ENCODE results near the gene CCNT2.
A peak's percentile ranks its signal among the peaks of the same experiment; 100 is the strongest.
"Not testable (repeated sequence)": the region's sequence is repeated elsewhere in the genome, so short reads cannot be mapped to it uniquely, and the experiment has no call there.

Gene CCNT2

DNA sequence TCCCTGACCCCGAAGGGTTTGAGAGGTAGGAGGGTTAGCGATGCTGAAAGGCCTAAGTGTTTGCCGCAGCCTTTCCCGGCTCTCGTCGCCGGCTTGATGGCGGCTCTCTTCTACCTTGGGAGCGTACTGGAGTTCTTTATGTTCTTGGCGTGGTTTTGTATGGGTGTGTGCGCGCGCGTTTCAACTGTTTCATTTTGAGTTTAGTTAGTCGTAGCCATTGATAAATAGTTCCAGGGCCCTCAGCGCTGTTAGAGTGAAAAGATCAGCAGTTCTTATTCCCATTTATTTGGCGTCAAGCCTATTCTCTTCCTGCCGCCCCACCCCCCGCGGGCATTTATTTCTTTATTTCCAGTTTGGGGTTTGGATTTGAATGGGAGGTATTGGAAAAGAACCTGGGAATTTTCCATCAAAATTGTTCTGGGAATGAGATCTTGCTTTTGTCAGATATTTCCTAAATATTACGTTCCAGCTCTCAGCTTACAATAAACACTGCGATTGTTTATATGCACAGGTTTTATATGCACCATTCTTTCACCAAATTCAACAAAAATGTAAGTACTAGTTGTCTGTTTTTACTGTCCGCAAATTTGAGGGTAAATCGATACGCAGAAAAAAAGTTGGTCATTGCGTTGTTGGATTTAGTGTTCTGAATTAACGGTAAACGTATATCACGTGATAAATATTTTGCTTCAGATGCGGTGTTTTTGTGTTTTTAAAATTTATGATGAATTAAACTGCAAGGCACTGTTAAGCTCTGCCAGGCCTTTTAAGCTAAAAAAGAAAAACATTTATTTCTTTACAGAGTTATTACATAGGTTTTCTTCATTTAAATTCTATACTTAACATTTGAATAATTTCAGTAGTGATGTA is 954 bp downstream of the CCNT2 start:
- DNase-seq: peak; percentile 63

DNA sequence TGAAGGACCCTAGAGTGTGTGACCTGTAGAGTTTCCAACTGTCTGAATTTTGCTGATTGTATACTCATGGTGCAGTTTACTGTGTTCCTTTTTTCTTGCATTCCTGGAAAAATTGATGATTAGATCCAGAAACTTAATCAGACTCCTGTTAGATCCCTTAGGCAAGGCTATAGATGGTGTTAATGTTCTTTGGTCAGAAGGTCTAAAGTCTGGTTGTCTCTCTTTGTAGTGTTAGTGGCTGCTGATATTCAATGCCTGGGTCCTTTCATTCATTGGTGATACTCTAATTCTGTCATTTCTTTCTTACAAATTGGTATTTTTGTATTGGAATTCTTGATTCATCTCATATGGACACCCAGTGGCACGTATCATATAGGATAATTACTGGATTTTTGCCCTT is 6.3 kb downstream of the CCNT2 start:
- DNase-seq: no peak

DNA sequence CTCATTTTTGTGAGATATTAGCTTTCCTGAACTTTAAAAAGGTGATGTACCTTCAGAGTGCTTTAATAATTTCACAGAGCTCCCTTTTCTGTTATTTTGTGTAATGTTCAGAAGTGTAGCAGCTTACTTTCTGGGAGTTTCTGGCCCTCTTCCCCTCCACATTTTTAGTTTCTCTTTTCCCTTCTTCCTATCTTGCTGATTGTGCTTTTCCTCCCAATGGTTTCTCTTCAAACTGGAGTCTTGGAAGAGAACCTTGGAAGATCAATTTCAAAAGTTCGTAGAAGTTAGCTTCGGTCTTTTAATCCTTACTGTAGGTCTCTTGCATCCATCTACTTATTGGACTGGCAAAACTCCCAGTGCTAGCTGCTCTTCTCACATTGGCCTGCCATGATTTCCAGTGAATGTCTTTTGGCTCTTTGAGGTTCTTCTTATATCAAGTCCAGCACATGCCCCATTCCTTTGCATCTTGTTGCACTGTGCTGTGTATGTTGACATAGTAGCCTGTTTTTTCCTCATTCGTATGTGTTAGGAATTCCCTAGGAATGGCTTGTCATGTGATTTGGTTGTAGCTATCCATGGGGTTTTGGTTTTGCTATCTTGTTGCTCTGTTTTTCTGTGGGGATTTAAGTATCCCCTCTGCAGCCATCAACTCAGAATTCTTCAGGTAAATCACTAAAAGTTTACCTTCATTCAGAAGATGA is 7.8 kb downstream of the CCNT2 start:
- no peak for DNase-seq

DNA sequence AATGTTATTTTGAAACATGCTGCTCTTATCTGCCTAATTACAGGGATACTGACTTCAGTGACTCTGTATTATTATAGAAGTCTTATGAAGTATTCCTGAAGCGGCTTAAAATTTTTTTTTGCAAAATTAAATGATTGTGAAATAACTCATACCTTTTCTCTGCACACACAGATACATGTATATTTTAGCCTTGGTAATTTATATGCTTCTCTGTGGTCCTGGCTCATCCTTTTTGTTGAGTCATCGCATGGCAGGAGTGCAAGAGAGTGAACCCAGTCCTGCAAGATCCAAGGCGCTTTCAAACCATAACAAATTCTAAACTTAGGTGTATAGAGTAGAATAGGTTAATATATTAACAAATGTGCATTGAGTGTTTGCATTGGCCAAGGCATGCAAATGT is 8.6 kb downstream of the CCNT2 start:
- no peak for DNase-seq

DNA sequence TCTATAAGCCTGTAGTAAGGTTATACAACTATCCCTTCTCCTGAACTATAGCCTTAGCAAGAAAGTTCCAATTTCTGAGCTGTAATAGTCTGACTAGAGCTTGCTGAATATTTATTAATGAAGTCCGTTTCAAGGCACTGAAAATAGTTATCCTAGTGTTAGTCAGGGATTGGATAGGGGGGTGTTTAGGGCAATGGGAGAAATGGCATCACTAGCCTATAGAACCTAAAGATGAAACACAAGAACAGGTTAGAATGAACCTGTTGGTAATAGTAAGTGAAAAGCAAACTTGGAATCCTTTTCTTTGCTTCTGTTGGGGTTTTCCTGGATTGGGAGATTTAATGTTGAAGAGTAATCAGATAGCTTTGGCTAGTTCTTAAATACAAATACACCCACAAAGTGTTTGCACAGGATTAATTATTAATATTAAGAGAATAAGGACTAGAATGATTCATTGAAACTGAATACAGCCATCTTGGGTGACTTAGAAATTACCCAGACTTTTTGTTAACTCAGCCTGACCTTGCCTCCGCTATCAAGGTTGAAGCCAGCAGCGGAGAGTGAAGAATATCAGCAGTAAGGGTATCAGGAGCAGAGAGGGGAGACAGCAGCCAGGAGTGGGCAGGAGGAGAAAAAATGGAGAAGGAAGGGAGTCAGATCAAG is 14.4 kb downstream of the CCNT2 start:
- DNase-seq: no peak

DNA sequence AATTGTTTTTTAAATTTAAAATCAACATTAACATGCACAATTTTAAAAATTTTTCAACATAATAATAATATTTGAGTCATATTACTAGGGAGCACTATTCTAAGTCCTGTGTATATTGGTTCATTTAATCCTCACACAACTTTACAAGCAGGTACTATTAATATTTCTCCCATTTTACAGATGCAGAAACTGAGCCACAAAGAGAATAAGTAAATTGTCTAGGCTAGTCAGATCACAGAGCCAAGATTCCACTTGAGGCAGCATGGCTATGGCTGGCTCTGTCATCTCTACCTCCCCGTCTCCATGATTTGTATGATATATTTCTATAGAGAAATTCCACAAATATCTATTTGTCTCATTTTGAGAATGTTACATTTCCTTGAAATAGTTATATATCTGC is 15.1 kb downstream of the CCNT2 start:
- no peak for DNase-seq

DNA sequence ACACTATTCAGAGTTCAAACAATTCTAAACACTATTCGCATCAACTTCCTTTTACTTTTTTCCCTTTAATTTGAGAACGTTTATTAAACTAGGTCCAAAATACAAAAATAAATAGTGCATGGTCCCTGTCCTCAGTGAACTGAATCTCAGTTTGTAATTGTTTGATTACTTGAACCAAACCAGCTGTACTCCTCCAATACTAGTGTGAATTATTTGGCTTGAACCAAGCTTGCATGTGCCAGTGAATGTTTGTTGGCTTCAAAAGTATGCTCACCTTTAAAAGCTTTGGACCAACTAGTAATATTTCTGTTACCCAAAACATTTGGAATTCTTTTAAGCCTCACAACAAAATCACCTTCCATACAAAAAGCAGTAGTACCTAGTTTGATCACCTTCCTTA is 15.5 kb downstream of the CCNT2 start:
- DNase-seq: no peak

DNA sequence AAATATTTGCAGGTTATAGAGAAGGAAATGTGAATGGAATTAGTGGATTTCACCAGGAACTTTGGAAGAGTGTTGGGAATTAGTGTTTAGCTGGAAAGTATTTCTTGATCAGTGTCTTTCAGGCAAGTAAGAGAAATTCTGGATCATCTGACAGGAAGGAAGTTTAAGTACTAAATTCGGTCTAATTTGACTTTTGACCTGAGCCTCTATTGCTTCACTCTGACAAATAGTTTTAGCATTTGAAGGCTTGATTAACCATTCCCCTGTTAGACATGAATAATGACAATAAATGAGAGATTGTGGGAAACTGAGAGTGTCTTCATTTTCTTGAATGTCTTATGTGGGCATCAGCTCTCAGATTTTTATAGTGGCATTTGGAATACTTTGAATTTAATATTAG is 16.0 kb downstream of the CCNT2 start:
- no peak for DNase-seq

DNA sequence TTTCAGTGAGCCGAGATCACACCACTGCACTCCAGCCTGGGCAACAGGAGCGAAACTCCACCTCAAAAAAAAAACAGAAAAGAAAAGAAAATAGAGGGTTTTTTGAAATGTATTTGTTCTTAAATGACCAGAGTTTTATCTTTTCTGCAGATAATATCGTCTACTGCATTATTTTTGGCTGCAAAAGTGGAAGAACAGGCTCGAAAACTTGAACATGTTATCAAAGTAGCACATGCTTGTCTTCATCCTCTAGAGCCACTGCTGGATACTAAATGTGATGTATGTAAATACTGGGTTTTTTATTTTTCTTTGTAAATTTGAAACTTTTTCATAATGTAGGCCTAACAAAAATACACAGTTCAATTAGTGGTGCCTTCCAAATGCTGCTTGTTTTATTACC is 18.1 kb downstream of the CCNT2 start:
- DNase-seq: no peak

DNA sequence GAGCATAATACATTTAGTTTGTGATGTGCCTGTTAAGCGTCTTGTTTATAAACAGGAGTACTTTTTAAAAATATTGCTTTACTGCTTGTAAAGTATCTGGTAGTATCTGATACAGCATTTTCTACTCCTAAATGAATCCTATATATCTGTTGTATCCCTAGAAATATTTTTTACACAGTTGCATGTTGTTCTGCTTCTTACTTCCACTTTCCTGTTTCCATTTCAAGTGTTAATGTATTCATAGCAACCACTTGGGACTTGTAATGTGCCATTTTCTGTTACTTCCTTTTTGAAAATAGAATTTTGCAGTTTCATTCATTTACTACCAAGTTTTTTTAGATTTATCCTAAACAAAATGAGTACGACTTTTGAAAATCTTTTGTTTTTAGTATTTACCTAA is 24.9 kb downstream of the CCNT2 start:
- no peak for DNase-seq

DNA sequence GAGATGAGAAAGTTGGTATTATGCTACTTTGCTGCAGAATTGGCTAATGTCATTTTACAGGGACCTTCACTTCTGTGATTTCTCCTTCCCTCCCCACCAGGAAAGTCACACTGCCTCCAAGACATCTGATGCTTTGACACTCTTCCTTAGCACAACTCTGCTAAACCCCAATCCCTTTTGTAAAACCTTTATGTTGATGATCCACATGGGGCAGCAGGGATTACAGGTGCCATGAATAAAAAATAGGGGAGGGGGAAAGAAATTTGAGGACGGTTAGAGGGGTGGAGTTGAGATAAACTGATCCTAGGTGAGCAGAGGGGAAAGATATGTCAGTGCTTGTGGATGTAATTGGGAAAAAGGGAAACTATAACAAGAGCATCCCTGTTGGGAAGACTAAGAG is 26.4 kb downstream of the CCNT2 start:
- no peak for DNase-seq

DNA sequence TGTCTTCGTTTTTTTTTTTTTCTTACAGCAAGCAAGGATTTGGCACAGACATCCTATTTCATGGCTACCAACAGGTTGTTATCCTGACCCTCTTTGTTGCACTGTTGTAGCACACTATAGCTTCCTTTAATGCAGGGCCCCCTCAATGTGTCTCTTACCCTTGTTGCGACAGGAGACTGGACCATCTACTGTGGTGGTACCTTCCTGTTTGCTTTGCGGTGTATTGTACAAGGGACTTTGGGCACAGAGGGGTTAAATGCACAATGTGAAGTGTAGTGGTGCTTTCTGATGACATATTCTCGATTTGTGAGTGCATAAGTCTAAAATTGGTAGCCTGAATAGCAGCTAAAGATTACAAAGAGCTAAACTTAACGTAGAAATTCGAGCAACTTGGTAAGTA is 27.5 kb downstream of the CCNT2 start:
- no peak for DNase-seq

DNA sequence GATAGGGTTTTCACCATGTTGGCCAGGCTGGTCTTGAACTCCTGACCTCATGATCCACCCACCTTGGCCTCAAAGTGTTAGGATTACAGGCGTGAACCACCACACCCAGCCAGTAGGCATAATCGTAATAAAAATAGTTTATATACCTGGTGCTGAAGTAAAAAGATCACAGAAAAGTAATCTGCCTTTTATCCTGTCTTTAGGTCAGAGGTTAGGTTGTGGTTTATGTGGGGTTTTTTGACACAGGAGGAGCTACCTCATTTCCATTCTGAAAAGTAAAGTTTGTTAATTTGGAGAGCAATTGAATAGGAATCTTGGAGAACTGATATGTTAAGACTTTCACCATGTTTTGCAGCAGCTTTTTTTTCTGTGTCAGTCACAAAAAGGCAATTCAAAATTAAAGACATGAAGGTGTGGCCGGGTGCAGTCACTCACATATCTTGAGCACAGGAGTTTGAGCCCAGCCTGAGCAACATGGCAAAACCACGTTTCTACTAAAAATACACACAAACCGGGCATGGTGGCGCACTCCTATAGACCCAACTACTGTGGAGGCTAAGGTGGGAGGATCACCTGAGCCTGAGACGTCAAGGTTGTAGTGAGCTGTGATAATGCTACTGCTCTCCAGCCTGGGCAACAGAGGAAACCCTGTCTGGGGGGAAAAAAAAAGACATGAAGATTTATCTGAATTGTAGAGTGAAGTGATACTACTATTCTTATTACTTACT is 31.5 kb downstream of the CCNT2 start:
- DNase-seq: no peak

DNA sequence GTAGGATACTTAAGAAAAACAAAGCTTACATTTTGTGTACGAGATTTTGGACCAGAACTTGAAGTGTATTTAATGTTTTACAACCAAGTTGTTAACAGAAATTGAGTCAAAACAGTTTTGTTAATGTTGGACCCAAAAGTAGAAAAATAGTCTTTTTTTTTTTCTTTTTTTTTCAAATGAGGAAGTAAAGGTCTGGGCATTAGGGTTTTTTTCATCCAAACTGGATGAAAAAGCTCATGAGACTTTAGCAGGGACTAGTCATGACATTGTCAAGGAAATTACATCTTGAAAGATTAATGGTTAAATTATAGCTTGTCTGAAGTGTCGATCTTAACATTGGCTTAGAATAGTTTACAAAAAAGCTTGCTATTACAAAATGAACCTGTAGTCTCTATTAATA is 32.3 kb downstream of the CCNT2 start:
- DNase-seq: no peak

DNA sequence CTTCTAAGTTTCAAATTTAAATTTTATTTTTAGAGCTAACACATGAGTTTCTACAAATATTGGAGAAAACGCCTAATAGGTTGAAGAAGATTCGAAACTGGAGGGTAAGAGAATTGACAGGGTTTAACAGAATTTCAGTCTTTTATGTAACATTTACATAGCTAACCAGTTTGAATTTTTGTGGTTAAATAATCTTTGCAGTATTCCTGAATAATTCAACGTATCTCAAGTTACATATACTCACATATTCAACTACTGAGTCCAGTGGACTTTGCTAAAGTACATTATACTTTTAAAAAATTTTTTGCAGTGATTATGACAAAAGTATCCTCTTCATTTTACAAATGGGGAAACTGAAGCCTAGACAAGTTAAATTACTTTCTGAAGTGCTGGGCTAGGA is 34.0 kb downstream of the CCNT2 start:
- DNase-seq: no peak

DNA sequence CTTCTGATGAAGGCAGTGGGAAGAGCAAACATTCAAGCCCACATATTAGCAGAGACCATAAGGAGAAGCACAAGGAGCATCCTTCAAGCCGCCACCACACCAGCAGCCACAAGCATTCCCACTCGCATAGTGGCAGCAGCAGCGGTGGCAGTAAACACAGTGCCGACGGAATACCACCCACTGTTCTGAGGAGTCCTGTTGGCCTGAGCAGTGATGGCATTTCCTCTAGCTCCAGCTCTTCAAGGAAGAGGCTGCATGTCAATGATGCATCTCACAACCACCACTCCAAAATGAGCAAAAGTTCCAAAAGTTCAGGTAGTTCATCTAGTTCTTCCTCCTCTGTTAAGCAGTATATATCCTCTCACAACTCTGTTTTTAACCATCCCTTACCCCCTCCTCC is 35.4 kb downstream of the CCNT2 start:
- no peak for DNase-seq

DNA sequence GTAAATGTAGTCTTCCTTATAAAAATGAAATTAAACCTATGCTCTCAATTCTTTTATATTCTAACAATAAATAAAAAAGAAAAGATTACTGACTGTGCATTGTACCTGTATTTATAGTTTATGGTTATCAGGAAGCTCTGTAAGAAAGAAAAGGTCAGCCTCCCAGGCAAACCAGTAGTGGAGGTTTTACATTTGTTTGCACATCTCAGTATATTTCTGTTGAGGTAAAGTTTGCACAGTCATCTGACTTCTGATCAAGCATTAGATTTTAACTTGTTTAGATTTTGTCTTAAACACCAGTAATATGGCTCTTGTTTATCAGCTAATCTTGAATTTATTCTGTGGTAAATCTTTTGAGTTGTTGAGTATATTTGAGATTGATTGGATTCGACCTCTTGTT is 37.1 kb downstream of the CCNT2 start:
- no peak for DNase-seq

DNA sequence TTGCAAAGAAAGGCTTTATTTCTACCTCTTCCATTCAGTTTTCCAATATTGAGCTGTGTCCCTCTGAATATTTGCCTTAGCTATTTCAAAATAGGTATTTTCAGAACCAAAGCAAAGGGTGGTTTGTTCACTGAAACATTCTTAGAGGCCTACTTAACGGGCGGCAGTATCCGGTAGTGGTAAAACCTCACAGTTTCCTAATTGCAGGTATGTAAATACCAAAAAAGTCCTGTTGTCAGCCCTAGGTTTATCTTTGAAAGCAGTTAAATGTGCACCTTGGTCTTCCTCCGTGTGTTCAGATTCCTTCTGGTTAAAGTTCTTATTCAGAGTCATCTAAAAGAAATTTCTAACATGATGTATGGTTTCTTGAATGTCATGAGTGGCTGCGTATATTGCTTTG is 38.9 kb downstream of the CCNT2 start:
- DNase-seq: no peak

DNA sequence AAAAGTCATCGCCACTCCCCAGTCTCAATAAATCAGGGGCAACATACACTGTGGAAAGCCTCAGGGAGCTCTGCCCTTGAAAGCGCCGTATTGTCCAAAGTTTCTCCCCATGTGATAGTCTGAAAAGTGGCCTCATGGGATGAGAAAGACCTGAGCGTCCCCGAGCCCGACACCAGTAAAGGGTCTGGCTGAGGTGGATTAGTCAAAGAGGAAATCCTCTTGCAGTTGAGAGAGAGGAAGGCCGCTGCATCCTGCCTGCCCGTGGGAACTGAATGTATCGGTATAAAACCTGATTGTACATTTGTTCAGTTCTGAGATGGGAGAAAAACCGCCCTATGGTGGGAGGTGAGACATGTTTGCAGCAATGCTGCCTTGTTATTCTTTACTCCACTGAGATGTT is 48.5 kb downstream of the CCNT2 start:
- not testable (repeated sequence) for DNase-seq

DNA sequence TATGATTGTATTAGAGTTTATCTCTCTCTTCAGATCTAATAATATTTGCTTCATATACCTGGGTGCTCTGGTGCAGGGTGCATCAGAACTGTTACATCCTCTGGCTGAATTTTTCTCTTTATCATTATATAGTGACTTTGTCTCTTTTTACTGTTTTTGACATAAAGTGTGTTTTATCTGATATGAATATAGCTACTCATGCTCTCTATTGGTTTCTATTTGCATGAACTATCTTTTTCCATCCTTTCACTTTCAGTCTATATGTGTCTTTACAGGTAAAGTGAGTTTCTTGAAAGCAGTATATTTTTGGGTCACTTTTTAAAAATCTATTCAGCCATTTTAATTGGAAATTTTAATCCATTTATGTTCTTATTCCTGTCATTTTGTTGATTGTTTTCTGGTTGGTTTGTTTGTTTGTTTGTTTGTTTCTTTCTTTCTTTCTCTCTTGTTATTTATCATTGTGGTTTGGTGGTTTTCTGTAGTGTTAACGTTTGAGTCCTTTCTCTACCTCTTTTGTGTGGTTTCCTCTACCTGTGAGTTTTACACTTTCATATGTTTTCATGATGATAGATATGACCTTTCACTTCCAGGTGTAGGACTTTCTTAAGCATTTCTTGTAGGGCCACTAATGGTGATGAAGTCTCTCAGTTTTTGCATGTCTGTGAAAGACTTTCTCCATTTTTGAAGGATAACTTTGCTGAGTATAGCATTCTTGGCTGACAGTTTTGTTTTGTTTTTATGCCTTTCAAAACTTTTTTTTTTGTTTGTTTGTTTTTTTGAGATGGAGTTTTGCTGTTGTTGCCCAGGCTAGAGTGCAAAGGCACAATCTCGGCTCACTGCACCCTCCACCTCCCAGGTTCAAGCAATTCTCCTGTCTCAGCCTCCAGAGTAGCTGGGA is 54.9 kb downstream of the CCNT2 start:
- no peak for DNase-seq

DNA sequence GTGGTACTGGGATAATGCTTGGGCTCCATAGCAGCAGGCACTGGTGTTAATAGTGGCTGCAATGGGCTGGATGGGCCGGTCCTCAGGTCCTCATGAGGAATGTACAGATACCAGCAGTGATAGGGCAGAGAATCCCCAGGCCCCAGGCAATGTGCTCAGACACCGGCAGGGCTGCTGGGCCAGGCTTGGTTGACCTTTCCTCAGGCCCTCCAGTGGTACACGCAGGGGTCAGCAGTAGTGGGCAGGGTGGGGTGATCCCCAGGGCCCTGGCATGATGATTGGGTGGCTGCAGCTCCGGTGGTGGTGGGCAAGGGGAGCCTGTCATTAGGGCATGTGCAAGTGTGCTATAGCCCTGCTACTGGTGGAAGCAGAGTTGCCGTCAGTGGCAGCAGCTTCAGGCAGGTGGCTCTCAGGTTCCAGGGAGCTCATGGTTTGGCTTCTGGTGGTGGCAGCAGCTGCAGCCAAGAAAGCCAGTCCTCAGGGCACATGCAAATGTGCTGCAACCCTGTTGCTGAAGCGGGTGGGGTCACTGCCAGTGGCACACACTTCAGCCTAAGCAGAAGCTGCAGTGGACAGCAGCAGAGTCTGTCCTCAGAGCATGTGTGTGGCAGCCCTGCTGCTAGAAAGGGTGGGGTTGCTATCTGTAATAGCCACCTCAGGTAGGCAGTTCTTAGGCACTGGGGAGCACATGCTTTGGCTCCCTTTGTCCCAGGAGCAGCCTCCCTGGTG is 56.8 kb downstream of the CCNT2 start:
- no peak for DNase-seq

Data from NCI-H2227 treated with DMSO at 0.1 percent for 48 hours (cell line).